Transverse colon (tissue), 4 donors: ENCODE data around the gene SLX4IP.

Experiments used
- EP300 ChIP-seq: sonication (generic); formaldehyde crosslinking; IDR thresholded peaks from one replicate; pipeline ENCODE4 v1.6.1; 2017; ENCODE audit warnings: antibody characterized with exemption, low read depth
- POLR2A ChIP-seq: fragments of 450-650 bp; IDR thresholded peaks from one replicate; pipeline ENCODE4 v1.6.1; 2016; ENCODE audit warnings: antibody characterized with exemption, mild to moderate bottlenecking, moderate library complexity
- POLR2AphosphoS5 ChIP-seq, 3 donors: sonication (generic); formaldehyde crosslinking; IDR thresholded peaks; one replicate each; pipeline ENCODE4 v1.6.1; 2016; ENCODE audit warnings: antibody characterized with exemption in 3 of 3
- TF ChIP-seq, protein P1 (sequence below), 5 experiments: fragments of 200-600 bp in 3 of 5; fragments of 450-650 bp in 2 of 5; sonication (generic) in 3 of 5; IDR thresholded peaks; 1 replicate in 2 of 5; 2 replicates in 3 of 5; pipeline ENCODE4 v1.5.1; 2016 to 2017; ENCODE audit warnings: antibody characterized with exemption in 5 of 5, inconsistent platforms in 3 of 5, mild to moderate bottlenecking in 2 of 5, moderate library complexity in 1 of 5

DNA sequence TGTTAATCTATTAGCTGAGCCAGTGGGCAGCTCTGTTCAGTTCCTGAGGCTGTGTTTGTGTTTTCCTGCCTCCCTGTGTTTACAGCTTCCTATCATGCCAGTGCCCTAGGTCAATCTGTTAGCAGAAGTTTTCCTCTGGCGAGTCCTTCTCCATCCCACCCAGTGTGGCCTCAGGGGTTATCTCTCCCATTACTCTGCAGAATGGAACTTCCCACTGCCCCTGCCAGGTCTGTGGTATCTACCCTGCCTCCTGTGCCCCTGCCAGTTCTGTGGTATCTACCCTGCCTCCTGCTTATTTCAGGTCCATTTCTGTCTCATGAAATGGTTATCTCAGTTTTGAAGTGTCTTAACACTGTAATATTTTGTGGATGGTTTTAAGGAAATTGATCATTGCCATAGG lies 63.1 kb downstream of the SLX4IP start:
- TF ChIP-seq, protein P1, sequence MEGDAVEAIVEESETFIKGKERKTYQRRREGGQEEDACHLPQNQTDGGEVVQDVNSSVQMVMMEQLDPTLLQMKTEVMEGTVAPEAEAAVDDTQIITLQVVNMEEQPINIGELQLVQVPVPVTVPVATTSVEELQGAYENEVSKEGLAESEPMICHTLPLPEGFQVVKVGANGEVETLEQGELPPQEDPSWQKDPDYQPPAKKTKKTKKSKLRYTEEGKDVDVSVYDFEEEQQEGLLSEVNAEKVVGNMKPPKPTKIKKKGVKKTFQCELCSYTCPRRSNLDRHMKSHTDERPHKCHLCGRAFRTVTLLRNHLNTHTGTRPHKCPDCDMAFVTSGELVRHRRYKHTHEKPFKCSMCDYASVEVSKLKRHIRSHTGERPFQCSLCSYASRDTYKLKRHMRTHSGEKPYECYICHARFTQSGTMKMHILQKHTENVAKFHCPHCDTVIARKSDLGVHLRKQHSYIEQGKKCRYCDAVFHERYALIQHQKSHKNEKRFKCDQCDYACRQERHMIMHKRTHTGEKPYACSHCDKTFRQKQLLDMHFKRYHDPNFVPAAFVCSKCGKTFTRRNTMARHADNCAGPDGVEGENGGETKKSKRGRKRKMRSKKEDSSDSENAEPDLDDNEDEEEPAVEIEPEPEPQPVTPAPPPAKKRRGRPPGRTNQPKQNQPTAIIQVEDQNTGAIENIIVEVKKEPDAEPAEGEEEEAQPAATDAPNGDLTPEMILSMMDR (IDR thresholded peaks at IDR 0.05), result no peak
- TF ChIP-seq EP300 (no peak), POLR2A (no peak), POLR2AphosphoS5 (IDR thresholded peaks at IDR 0.05) (no peak)
